Loucy (cell line): ENCODE results near the gene SCN3A.
A peak's percentile ranks its signal among the peaks of the same experiment; 100 is the strongest.

Source experiments
- H2AFZ ChIP-seq: fragments of 200-600 bp; sonication (generic); 2 replicates; pipeline ENCODE4 v1.6.0; 2016; ENCODE audit warnings: antibody characterized with exemption, mild to moderate bottlenecking, low read length, moderate library complexity
- H3F3A ChIP-seq: fragments of 200-600 bp; 2 replicates; pipeline ENCODE4 v1.6.0; 2016; ENCODE audit warnings: antibody characterized with exemption, low read depth, mild to moderate bottlenecking
- H3K27me3 ChIP-seq: fragments of 200-600 bp; sonication (generic); 2 replicates; pipeline ENCODE4 v1.6.1; 2014; ENCODE audit warnings: low read length, mild to moderate bottlenecking; ENCODE audit not compliant: insufficient read depth, poor library complexity, severe bottlenecking
- H3K36me3 ChIP-seq: fragments of 200-600 bp; sonication (generic); 2 replicates; pipeline ENCODE4 v1.6.1; 2016; ENCODE audit warnings: low read length; ENCODE audit not compliant: insufficient read depth
- H3K4me1 ChIP-seq: fragments of 200-600 bp; sonication (generic); 2 replicates; pipeline ENCODE4 v1.5.1; 2014; ENCODE audit warnings: low read length, mild to moderate bottlenecking; ENCODE audit not compliant: insufficient read depth, poor library complexity, severe bottlenecking
- H3K4me2 ChIP-seq: fragments of 200-600 bp; sonication (generic); 2 replicates; pipeline ENCODE4 v1.6.0; 2014; ENCODE audit warnings: antibody characterized with exemption, low read length, low read depth, mild to moderate bottlenecking; ENCODE audit not compliant: poor library complexity, severe bottlenecking
- H3K4me3 ChIP-seq: fragments of 200-600 bp; sonication (generic); 2 replicates; pipeline ENCODE4 v1.5.1; 2014; ENCODE audit warnings: low read length, mild to moderate bottlenecking, mixed read lengths; ENCODE audit not compliant: poor library complexity, severe bottlenecking
- H3K79me2 ChIP-seq: fragments of 200-600 bp; sonication (generic); 2 replicates; pipeline ENCODE4 v1.6.1; 2014; ENCODE audit warnings: low read length; ENCODE audit not compliant: insufficient read depth
- H3K9ac ChIP-seq: fragments of 200-600 bp; sonication (generic); 2 replicates; pipeline ENCODE4 v1.6.0; 2014; ENCODE audit warnings: mild to moderate bottlenecking, low read depth, low read length, moderate library complexity; ENCODE audit not compliant: poor library complexity, severe bottlenecking
- H3K9me2 ChIP-seq: fragments of 200-600 bp; sonication (generic); replicated peaks from 2 replicates; pipeline ENCODE4 v1.6.1; 2016; ENCODE audit warnings: low read depth, low read length, mixed read lengths
- H3K9me3 ChIP-seq: fragments of 200-600 bp; sonication (generic); 2 replicates; pipeline ENCODE4 v1.6.1; 2014; ENCODE audit warnings: mild to moderate bottlenecking, antibody characterized with exemption, low read length, low read depth; ENCODE audit not compliant: insufficient read depth
- H4K20me1 ChIP-seq: fragments of 200-600 bp; sonication (generic); 2 replicates; pipeline ENCODE4 v1.6.0; 2014; ENCODE audit warnings: antibody characterized with exemption, low read length, mild to moderate bottlenecking; ENCODE audit not compliant: insufficient read depth, poor library complexity, severe bottlenecking
- EZH2phosphoT487 ChIP-seq: fragments of 200-600 bp; IDR thresholded peaks from 2 replicates; pipeline ENCODE4 v1.6.1; 2018; ENCODE audit warnings: antibody characterized with exemption, mild to moderate bottlenecking, moderate library complexity, borderline replicate concordance
- TF ChIP-seq, protein P1 (sequence below): fragments of 200-600 bp; sonication (generic); conservative IDR thresholded peaks from 2 replicates; pipeline ENCODE4 v1.5.1; 2014; ENCODE audit warnings: mild to moderate bottlenecking, antibody characterized with exemption, low read length

The SCN3A gene

DNA sequence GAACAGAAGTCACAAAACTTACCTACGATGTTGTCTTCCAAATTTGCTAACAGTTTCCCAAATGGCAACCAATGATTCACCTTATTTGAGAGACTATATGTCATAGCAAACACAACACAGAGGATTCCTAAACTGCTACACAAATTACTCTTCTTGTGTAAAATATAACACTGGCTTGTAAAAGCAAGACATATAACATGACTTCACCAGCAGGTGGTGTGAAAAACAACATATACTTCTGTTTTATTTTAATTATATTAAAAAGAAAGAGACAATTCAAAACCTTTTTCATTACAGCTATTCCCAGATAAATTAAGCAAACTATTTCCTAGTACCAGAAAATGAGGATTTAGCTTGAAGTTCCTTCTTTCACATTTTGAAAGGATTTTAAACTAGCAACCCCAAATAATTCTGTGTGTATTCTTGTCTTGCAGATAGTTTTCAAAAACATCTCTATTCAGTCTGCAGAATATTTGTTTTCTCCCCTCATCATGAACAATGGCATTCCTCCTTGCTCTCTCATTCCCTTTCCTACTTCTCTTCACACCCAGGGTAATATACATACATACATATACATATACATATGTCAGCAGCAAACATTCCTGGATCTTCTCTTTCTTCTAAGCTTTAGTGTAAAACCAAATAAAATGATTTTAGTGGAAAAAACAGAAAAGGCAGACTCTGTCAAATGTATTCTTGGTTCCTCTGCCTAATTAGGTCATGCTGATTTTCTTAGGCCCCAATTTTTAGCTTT lies 62.1 kb downstream of the SCN3A start:
- no peaks in the 10 kb centered on the region for H3K27me3 ChIP-seq
- H3K9ac ChIP-seq: no peak overlapping the region
- peaks cover 26% of the 10 kb centered on the region for H3K4me1 ChIP-seq
- peak overlapping the region; percentile 40 for H3K4me2 ChIP-seq
- no peaks in the 10 kb centered on the region for H3K9me3 ChIP-seq
- peak overlapping the region; percentile 26 for H3K4me3 ChIP-seq
- H3F3A ChIP-seq: no peaks in the 10 kb centered on the region
- H3K79me2 ChIP-seq: 0 out of 2 replicates have a peak, but pooled peaks cover 6% of the 10 kb centered on the region
- H4K20me1 ChIP-seq: no peaks in the 10 kb centered on the region
- no peak for TF ChIP-seq EZH2phosphoT487
- TF ChIP-seq, protein P1, sequence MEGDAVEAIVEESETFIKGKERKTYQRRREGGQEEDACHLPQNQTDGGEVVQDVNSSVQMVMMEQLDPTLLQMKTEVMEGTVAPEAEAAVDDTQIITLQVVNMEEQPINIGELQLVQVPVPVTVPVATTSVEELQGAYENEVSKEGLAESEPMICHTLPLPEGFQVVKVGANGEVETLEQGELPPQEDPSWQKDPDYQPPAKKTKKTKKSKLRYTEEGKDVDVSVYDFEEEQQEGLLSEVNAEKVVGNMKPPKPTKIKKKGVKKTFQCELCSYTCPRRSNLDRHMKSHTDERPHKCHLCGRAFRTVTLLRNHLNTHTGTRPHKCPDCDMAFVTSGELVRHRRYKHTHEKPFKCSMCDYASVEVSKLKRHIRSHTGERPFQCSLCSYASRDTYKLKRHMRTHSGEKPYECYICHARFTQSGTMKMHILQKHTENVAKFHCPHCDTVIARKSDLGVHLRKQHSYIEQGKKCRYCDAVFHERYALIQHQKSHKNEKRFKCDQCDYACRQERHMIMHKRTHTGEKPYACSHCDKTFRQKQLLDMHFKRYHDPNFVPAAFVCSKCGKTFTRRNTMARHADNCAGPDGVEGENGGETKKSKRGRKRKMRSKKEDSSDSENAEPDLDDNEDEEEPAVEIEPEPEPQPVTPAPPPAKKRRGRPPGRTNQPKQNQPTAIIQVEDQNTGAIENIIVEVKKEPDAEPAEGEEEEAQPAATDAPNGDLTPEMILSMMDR: peak; percentile 63
- no peaks in the 10 kb centered on the region for H3K9me2 ChIP-seq
- peak overlapping the region; percentile 3; the same call in 1 of the 2 replicates for H2AFZ ChIP-seq
- H3K36me3 ChIP-seq: no peaks in the 10 kb centered on the region

DNA sequence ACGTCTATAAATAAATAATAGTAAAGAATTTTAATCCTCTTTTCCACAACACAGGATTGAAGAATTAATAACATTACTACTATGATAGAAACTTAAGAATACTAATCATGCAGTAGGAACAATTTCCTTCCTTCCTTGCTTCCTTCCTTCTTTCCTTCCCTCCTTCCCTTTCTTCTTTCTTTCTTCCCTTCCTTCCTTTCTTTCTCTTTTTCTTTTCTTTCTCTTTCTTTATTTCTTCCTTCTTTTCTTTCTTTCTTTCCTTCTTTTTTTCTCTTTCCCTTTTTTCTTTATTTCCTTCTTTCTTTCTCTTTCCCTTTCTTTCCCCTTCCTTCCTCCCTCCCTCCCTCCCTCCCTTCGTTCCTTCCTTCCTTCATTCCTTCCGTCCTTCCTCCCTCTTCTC lies 77.6 kb downstream of the SCN3A start:
- Histone ChIP-seq H3K4me2 (no peak overlapping the region), H3K9me2 (no peaks in the 10 kb centered on the region), H3K27me3 (no peaks in the 10 kb centered on the region), H3K9ac (no peak overlapping the region), H3F3A (no peaks in the 10 kb centered on the region), H3K36me3 (no peaks in the 10 kb centered on the region), H3K4me3 (no peak overlapping the region), H3K79me2 (no peaks in the 10 kb centered on the region), H3K4me1 (peaks cover 4% of the 10 kb centered on the region), H3K9me3 (no peaks in the 10 kb centered on the region), H4K20me1 (no peaks in the 10 kb centered on the region), H2AFZ (no peak overlapping the region)
- TF ChIP-seq, protein P1: no peak
- no peak for TF ChIP-seq EZH2phosphoT487

DNA sequence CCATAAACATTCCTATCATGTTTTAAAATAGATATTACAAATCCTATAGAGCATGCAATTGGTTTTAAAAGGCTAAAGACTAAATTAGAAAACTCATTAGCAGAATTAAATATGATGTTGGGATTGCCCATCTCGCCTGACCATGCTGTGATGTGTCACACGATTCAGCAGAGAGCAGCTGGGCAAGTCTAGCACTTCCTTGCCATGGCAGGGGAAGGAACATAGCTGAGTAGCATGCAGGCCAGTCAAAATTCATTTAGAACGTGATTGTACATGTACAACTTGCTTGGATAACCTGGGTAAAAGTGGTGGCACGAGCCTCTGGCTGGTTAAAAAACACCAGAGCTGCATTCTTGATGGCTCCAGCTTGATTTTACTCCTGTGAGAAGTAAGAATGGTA lies 81.3 kb downstream of the SCN3A start:
- Histone ChIP-seq H3K27me3 (no peaks in the 10 kb centered on the region), H3F3A (no peaks in the 10 kb centered on the region), H3K79me2 (no peaks in the 10 kb centered on the region), H3K4me3 (no peak overlapping the region), H3K4me2 (no peak overlapping the region), H2AFZ (no peak overlapping the region), H3K9me2 (no peaks in the 10 kb centered on the region), H3K9ac (no peak overlapping the region), H3K9me3 (no peaks in the 10 kb centered on the region), H4K20me1 (no peaks in the 10 kb centered on the region), H3K36me3 (no peaks in the 10 kb centered on the region), H3K4me1 (peaks cover 4% of the 10 kb centered on the region)
- TF ChIP-seq EZH2phosphoT487: no peak
- TF ChIP-seq, protein P1: no peak
